SU-DHL-6 (cell line): ENCODE measurements around the gene IL24.

Source experiments
- CTCF ChIP-seq: fragments of 200-600 bp; sonication (generic); IDR thresholded peaks from one replicate; pipeline ENCODE4 v1.5.1; 2017; ENCODE audit warnings: antibody characterized with exemption, mild to moderate bottlenecking, low read length, moderate library complexity; ENCODE audit not compliant: insufficient read depth, poor library complexity, severe bottlenecking
- EZH2phosphoT487 ChIP-seq: fragments of 200-600 bp; sonication (generic), shearing (Covaris generic); conservative IDR thresholded peaks from 2 replicates; pipeline ENCODE4 v1.6.1; 2018; ENCODE audit warnings: mild to moderate bottlenecking, antibody characterized with exemption, low read length, moderate library complexity, mixed read lengths

GRCh38 chr1:206925106-206925736 lies 28.0 kb downstream of the IL24 start:
- no peak for TF ChIP-seq CTCF
- TF ChIP-seq EZH2phosphoT487: no peak
